Stimulated activated CD8-positive, alpha-beta memory T cell treated with anti-CD3 and anti-CD28 coated beads, Interleukin-7, amount 100 ng/mL, for 4 hours (primary cell): Measurements from ENCODE around the gene CPLX3.

Source experiments
- DNase-seq, 2 donors: peaks; one replicate each; pipeline ENCODE4 v3.0.0-alpha.2; 2020; ENCODE audit warnings: low read depth in 2 of 2

The CPLX3 gene

GRCh38 chr15:74827614-74828013 is 1.2 kb downstream of the CPLX3 start:
- DNase-seq, result no peak

GRCh38 chr15:74828835-74829234 is 2.4 kb downstream of the CPLX3 start:
- no peak for DNase-seq

- DNase-seq, result no peak
These were observed 3.1 kb downstream of the CPLX3 start for GRCh38 chr15:74829486-74829885.

GRCh38 chr15:74829991-74830390 is 3.6 kb downstream of the CPLX3 start:
- DNase-seq, result no peak

GRCh38 chr15:74830868-74831267 is 4.4 kb downstream of the CPLX3 start:
- DNase-seq, result no peak

- no peak for DNase-seq
These were observed 5.5 kb downstream of the CPLX3 start for GRCh38 chr15:74831813-74832495.

- no peak for DNase-seq
These were observed 6.4 kb downstream of the CPLX3 start for GRCh38 chr15:74832826-74833225.

- DNase-seq, result no peak
These were observed 7.1 kb downstream of the CPLX3 start for GRCh38 chr15:74833376-74834107.

GRCh38 chr15:74835312-74835823 is 8.9 kb downstream of the CPLX3 start:
- DNase-seq, result peak in 1 of 2 donors; percentile 12

GRCh38 chr15:74836846-74837245 is 10.4 kb downstream of the CPLX3 start:
- DNase-seq, result no peak

GRCh38 chr15:74837482-74838136 is 11.2 kb downstream of the CPLX3 start:
- DNase-seq, result no peak

- no peak for DNase-seq
These were observed 11.7 kb downstream of the CPLX3 start for GRCh38 chr15:74838137-74838516.

- no peak for DNase-seq
These were observed 12.5 kb downstream of the CPLX3 start for GRCh38 chr15:74838746-74839525.

- DNase-seq, result no peak
These were observed 13.3 kb downstream of the CPLX3 start for GRCh38 chr15:74839526-74840395.

GRCh38 chr15:74840851-74841775 is 14.7 kb downstream of the CPLX3 start:
- DNase-seq, result no peak

- no peak for DNase-seq
These were observed 15.5 kb downstream of the CPLX3 start for GRCh38 chr15:74841891-74842373.

GRCh38 chr15:74842581-74843444 is 16.4 kb downstream of the CPLX3 start, which contains the start of gene ULK3:
ULK3 (minus strand) TSS chr15:74843156; CDS start chr15:74843105, 51 bp downstream.
- DNase-seq, result peak; percentile 79 to 89

- no peak for DNase-seq
These were observed 17.0 kb downstream of the CPLX3 start for GRCh38 chr15:74843445-74843828.

GRCh38 chr15:74843891-74844299 is 17.5 kb downstream of the CPLX3 start:
- no peak for DNase-seq
